Right lobe of liver (tissue), 6 donors: ENCODE measurements around the gene ISG15. TPM values are rescaled to one million over a fixed set of nuclear protein-coding genes. Genes with fewer than 3 reads are reported as not detected.
A peak's percentile ranks its signal among the peaks of the same experiment; 100 is the strongest.

Experiments used
- ATAC-seq, 4 donors: fragments of 200-7000 bp; cut with Tn5 transposase; one replicate each; pipeline ENCODE4 v1.9.1; 2020; ENCODE audit warnings: mild to moderate bottlenecking in 4 of 4, moderate library complexity in 4 of 4
- DNase-seq, 3 donors: peaks; one replicate each; pipeline ENCODE4 v3.0.0-alpha.2; 2020
- H3K27ac ChIP-seq, 3 donors: fragments of 200-600 bp; one replicate each; pipeline ENCODE4 v1.8.0; 2022
- H3K27me3 ChIP-seq, 2 donors: fragments of 200-600 bp; one replicate each; pipeline ENCODE4 v1.8.0; 2022
- H3K36me3 ChIP-seq, 4 donors: fragments of 200-600 bp; sonication (generic) in 1 of 4; one replicate each; pipeline versions ENCODE4 v1.5.1 to v1.8.0; 2017 to 2022; ENCODE audit warnings: control low read depth in 1 of 4
- H3K4me1 ChIP-seq, 4 donors: fragments of 200-600 bp; sonication (generic) in 1 of 4; one replicate each; pipeline versions ENCODE4 v1.5.1 to v1.8.0; 2017 to 2022; ENCODE audit warnings: control low read depth in 1 of 4
- H3K4me3 ChIP-seq, 3 donors: fragments of 200-600 bp; one replicate each; pipeline ENCODE4 v1.8.0; 2022
- H3K9me3 ChIP-seq, 4 donors: fragments of 200-600 bp; sonication (generic) in 1 of 4; one replicate each; pipeline versions ENCODE4 v1.5.1 to v1.8.0; 2017 to 2022; ENCODE audit warnings: control low read depth in 1 of 4
- CTCF ChIP-seq, 4 donors: fragments of 200-600 bp in 3 of 4; fragments of 450-650 bp in 1 of 4; IDR thresholded peaks; one replicate each; pipeline versions ENCODE4 v1.5.1 to v1.8.0; 2016 to 2022; ENCODE audit warnings: antibody characterized with exemption in 4 of 4, mild to moderate bottlenecking in 2 of 4
- POLR2A ChIP-seq: fragments of 450-650 bp; IDR thresholded peaks from one replicate; pipeline ENCODE4 v1.6.1; 2017; ENCODE audit warnings: antibody characterized with exemption, mild to moderate bottlenecking
- WGBS: methylation state at CpG from one replicate; pipeline ENCODE4 v1.1.6; 2018; ENCODE audit warnings: low coverage, low lambda C conversion rate; ENCODE audit not compliant: insufficient coverage; ENCODE audit errors: missing lambda C conversion rate; 5-methylcytosine and 5-hydroxymethylcytosine counted together
- intact Hi-C, 2 donors: fragments of 100-400 bp; cut with DNase I; formaldehyde crosslinking; loops; one replicate each; pipeline versions ENCODE4 v1.11.2 to v1.14.1; 2022
- total RNA-seq, 6 experiments: library from RNA; depleted of rRNA in 2 of 6; stranded (reverse); fragments of >200 nt in 2 of 6; fragmentation: NEBNext Ultra II Directional in 3 of 6; extraction: Animal tissue kit (Norgen Biotek cat#: 25700) in 3 of 6; gene quantifications; one replicate each; pipeline versions ENCODE4 v1.1.0 to v1.2.4, GENCODE V29; 2016 to 2023
- donor health status: DM: no; HTN: yes; CAD: no.
- donor health status: DM: no; HTN: no; CAD: no.
- donor health status: DM: no; HTN: no; CAD: no.
- donor health status: DM: no; HTN: yes; CAD: no.
- donor health status: DM: no; HTN: yes; CAD: no.

ISG15 gene
- total RNA-seq, 6 experiments from 2014 or later = 16.3 to 98.7 (median 26.4) TPM

- TF ChIP-seq CTCF (IDR thresholded peaks at IDR 0.05) = no peak
- TF ChIP-seq POLR2A = no peak
- H3K27ac ChIP-seq = no peak overlapping the region
- no peak for ATAC-seq
- DNase-seq = no peak
- WGBS = 55% methylated on average over 4 of the region's 13 CpGs
- no peaks in the 10 kb centered on the region for H3K9me3 ChIP-seq
- H3K27me3 ChIP-seq = no peaks in the 10 kb centered on the region
- intact Hi-C loops = no loop called here
- no peaks in the 10 kb centered on the region for H3K36me3 ChIP-seq
- no peak overlapping the region for H3K4me3 ChIP-seq
- H3K4me1 ChIP-seq = peaks cover 0 to 10% (median 5%) of the 10 kb centered on the region in 4 donors
These were observed 10.4 kb downstream of the ISG15 start for GRCh38 chr1:1023700-1024099.

- Histone ChIP-seq H3K9me3 (no peaks in the 10 kb centered on the region), H3K27me3 (no peaks in the 10 kb centered on the region), H3K36me3 (no peaks in the 10 kb centered on the region), H3K27ac (no peak overlapping the region), H3K4me1 (peaks cover 0 to 9% (median 3%) of the 10 kb centered on the region in 4 donors), H3K4me3 (no peak overlapping the region)
- no peak for DNase-seq
- TF ChIP-seq POLR2A (no peak), CTCF (IDR thresholded peaks at IDR 0.05) (no peak)
- no CpG with 5 or more reads among the region's 9 CpGs for WGBS
- no peak for ATAC-seq
- intact Hi-C loops = no loop called here
These were observed 11.0 kb downstream of the ISG15 start for GRCh38 chr1:1024149-1024770.

- DNase-seq = no peak
- TF ChIP-seq POLR2A (peak; percentile 30), CTCF (IDR thresholded peaks at IDR 0.05) (no peak)
- Histone ChIP-seq H3K9me3 (no peaks in the 10 kb centered on the region), H3K27me3 (no peaks in the 10 kb centered on the region), H3K4me3 (no peak overlapping the region), H3K36me3 (no peaks in the 10 kb centered on the region), H3K27ac (no peak overlapping the region), H3K4me1 (peaks cover 0 to 9% (median 3%) of the 10 kb centered on the region in 4 donors)
- peak in 2 of 4 donors; percentile 3 to 14 for ATAC-seq
- intact Hi-C loops = no loop called here
- 60% methylated on average over 1 of the region's 31 CpGs for WGBS
These were observed 11.7 kb downstream of the ISG15 start for GRCh38 chr1:1024771-1025699.

- WGBS = 92% methylated on average over 2 of the region's 10 CpGs
- no peak overlapping the region for H3K4me3 ChIP-seq
- ATAC-seq = no peak
- no peak for TF ChIP-seq CTCF (IDR thresholded peaks at IDR 0.05)
- no peaks in the 10 kb centered on the region for H3K36me3 ChIP-seq
- no peaks in the 10 kb centered on the region for H3K27me3 ChIP-seq
- intact Hi-C loops = no loop called here
- H3K9me3 ChIP-seq = no peaks in the 10 kb centered on the region
- no peak for DNase-seq
- H3K4me1 ChIP-seq = peaks cover 0 to 6% (median under 1%) of the 10 kb centered on the region in 4 donors
- H3K27ac ChIP-seq = no peak overlapping the region
These were observed 12.4 kb downstream of the ISG15 start for GRCh38 chr1:1025730-1026129.
